ENCODE data around the gene CKMT2.

The CKMT2 gene

GRCh38 chr5:81205058-81205457, 28.1 kb upstream of the CKMT2 start:
- TF ChIP-seq CTCF (IDR thresholded peaks at IDR 0.05; ENCODE audit: low read depth, low read length), result no peak
- no peak for DNase-seq (ENCODE audit: extremely low read depth, low read depth)

- TF ChIP-seq CTCF (IDR thresholded peaks at IDR 0.05; ENCODE audit: low read depth, low read length), result peak; percentile 14
- no peak for DNase-seq (ENCODE audit: extremely low read depth, low read depth)
Measured at GRCh38 chr5:81207009-81207408, 26.1 kb upstream of the CKMT2 start.

- TF ChIP-seq CTCF (IDR thresholded peaks at IDR 0.05; ENCODE audit: low read depth, low read length), result no peak
Measured at GRCh38 chr5:81208904-81209303, 24.2 kb upstream of the CKMT2 start.

GRCh38 chr5:81209386-81209785, 23.7 kb upstream of the CKMT2 start:
- DNase-seq (ENCODE audit: extremely low read depth, low read depth), result no peak
- no peak for TF ChIP-seq CTCF (IDR thresholded peaks at IDR 0.05; ENCODE audit: low read depth, low read length)

More at GRCh38 chr5:81208904-81209303, 24.2 kb upstream of the CKMT2 start:
- no peak for DNase-seq (ENCODE audit: extremely low read depth, low read depth)

- no peak for TF ChIP-seq CTCF (IDR thresholded peaks at IDR 0.05; ENCODE audit: low read depth, low read length)
- no peak for DNase-seq (ENCODE audit: extremely low read depth, low read depth)
Measured at GRCh38 chr5:81209869-81210493, 23.1 kb upstream of the CKMT2 start.

- TF ChIP-seq CTCF (IDR thresholded peaks at IDR 0.05; ENCODE audit: low read depth, low read length), result no peak
- no peak for DNase-seq (ENCODE audit: extremely low read depth, low read depth)
Measured at GRCh38 chr5:81212211-81212751, 20.8 kb upstream of the CKMT2 start.

GRCh38 chr5:81213070-81213469, 20.1 kb upstream of the CKMT2 start:
- TF ChIP-seq CTCF (IDR thresholded peaks at IDR 0.05; ENCODE audit: low read depth, low read length), result no peak

More at GRCh38 chr5:81213070-81213469, 20.1 kb upstream of the CKMT2 start:
- DNase-seq (ENCODE audit: extremely low read depth, low read depth), result no peak
